ENCODE measurements around the gene PDSS1. TPM values are rescaled to one million over a fixed set of nuclear protein-coding genes. Genes with fewer than 3 reads are reported as not detected.

Gene PDSS1
- total RNA-seq, 2 donors from 2014 or later, result 7.7 to 10.9 TPM

DNA sequence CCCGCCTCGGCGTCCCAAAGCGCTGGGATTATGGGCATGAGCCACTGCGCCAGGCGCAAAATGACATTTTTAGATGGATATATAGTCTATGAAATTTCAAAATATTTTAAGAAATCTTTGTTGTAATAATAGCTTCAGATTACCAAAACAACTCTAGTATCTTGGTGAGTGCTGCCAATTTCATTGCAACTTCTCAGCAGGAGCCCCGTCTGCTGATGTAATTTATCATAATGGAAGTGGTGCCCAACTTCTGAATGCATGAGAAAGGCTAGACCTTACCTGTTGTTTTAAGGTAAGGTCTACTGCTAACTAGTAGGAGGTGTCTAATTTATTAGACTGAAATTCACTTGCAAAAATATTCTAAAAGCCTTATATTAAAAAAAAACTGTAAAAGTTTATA lies 20.0 kb downstream of the PDSS1 start:
- H3K9me3 ChIP-seq (ENCODE audit: control insufficient read depth, low read length), result no peaks in the 10 kb centered on the region
- no peaks in the 10 kb centered on the region for H3K27me3 ChIP-seq (ENCODE audit: control insufficient read depth, insufficient read depth, low read length, poor library complexity, severe bottlenecking)
- peaks cover 13% of the 10 kb centered on the region for H3K4me1 Mint-ChIP-seq
- H3K9me3 Mint-ChIP-seq, result no peaks in the 10 kb centered on the region
- H3K4me1 ChIP-seq (ENCODE audit: control insufficient read depth, insufficient read depth, low read length), result no peaks in the 10 kb centered on the region
- WGBS, 2 experiments (ENCODE audit: insufficient coverage in 1 of 2, insufficient read length in 1 of 2), result 83 to 91% methylated on average over 2 to 7 of the region's 7 CpGs
- no peak overlapping the region for H3K4me3 Mint-ChIP-seq
- TF ChIP-seq, protein P1, sequence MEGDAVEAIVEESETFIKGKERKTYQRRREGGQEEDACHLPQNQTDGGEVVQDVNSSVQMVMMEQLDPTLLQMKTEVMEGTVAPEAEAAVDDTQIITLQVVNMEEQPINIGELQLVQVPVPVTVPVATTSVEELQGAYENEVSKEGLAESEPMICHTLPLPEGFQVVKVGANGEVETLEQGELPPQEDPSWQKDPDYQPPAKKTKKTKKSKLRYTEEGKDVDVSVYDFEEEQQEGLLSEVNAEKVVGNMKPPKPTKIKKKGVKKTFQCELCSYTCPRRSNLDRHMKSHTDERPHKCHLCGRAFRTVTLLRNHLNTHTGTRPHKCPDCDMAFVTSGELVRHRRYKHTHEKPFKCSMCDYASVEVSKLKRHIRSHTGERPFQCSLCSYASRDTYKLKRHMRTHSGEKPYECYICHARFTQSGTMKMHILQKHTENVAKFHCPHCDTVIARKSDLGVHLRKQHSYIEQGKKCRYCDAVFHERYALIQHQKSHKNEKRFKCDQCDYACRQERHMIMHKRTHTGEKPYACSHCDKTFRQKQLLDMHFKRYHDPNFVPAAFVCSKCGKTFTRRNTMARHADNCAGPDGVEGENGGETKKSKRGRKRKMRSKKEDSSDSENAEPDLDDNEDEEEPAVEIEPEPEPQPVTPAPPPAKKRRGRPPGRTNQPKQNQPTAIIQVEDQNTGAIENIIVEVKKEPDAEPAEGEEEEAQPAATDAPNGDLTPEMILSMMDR (conservative IDR thresholded peaks at IDR 0.05), result no peak
- H3K9ac ChIP-seq (ENCODE audit: extremely low read depth, low read length, poor library complexity, severe bottlenecking), result no peak overlapping the region
- H3K27ac Mint-ChIP-seq, result no peak overlapping the region
- H3K36me3 ChIP-seq (ENCODE audit: control insufficient read depth, insufficient read depth, low read length), result peaks cover 45% of the 10 kb centered on the region
- no peaks in the 10 kb centered on the region for H3K27me3 Mint-ChIP-seq (ENCODE audit: insufficient read depth)
- no peak overlapping the region for H3K27ac ChIP-seq (ENCODE audit: low read depth, low read length)
- peaks cover 45% of the 10 kb centered on the region for H3K36me3 Mint-ChIP-seq (ENCODE audit: low read depth)
- no peak overlapping the region for H3K4me3 ChIP-seq (ENCODE audit: low read length)
- no peak for DNase-seq

DNA sequence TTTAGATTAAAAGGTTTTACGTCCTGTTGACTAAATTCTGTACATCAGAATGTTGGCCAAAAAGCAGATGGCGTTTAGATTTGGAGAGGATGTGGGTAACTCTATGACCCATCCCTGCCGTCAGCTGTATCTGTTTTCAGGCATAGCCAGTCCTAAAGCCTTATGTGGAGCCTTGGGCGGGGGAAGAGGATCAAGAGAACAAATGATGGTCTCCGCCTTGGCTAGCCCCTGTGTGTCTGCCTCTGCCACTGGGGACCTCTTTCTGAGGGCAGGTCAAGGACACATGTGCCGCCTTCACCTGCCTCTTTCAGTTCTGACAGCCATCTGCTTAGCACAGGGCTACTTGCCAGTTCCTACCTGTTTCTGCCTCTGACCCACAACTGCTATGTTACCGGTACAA lies 24.1 kb downstream of the PDSS1 start:
- TF ChIP-seq, protein P1 (conservative IDR thresholded peaks at IDR 0.05), result no peak
- no peaks in the 10 kb centered on the region for H3K4me1 Mint-ChIP-seq

DNA sequence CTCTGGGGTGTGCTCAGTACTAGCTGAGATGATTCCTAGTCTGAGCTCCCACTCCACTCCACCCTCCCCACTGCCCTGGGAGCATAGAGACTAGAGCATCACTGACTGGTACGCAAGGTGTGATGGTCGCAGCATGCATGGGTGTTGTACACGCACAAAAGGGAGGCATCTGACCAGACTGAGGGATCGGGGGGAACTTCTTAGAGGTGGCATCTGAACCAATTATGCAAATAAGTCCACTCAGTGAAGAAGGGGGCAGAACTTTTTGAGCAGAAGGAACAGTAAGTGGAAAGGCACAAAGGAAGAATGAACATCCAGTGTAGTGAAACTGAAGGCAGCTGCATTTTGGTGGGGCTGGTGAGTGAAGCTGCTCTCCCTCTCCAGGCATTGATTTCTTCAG lies 25.5 kb downstream of the PDSS1 start:
- Histone ChIP-seq H3K9ac (ENCODE audit: extremely low read depth, low read length, poor library complexity, severe bottlenecking) (no peak overlapping the region), H3K9me3 (ENCODE audit: control insufficient read depth, low read length) (no peaks in the 10 kb centered on the region), H3K4me1 (ENCODE audit: control insufficient read depth, insufficient read depth, low read length) (no peaks in the 10 kb centered on the region), H3K36me3 (ENCODE audit: control insufficient read depth, insufficient read depth, low read length) (peaks cover 53% of the 10 kb centered on the region), H3K27me3 (ENCODE audit: control insufficient read depth, insufficient read depth, low read length, poor library complexity, severe bottlenecking) (no peaks in the 10 kb centered on the region), H3K4me3 (ENCODE audit: low read length) (no peak overlapping the region), H3K27ac (ENCODE audit: low read depth, low read length) (no peak overlapping the region)
- WGBS, 2 experiments (ENCODE audit: insufficient coverage in 1 of 2, insufficient read length in 1 of 2), result 87 to 88% methylated on average over 4 of the region's 4 CpGs
- no peaks in the 10 kb centered on the region for H3K27me3 Mint-ChIP-seq (ENCODE audit: insufficient read depth)
- H3K27ac Mint-ChIP-seq, result no peak overlapping the region
- H3K4me1 Mint-ChIP-seq, result no peaks in the 10 kb centered on the region
- H3K36me3 Mint-ChIP-seq (ENCODE audit: low read depth), result peaks cover 41% of the 10 kb centered on the region
- no peak overlapping the region for H3K4me3 Mint-ChIP-seq
- TF ChIP-seq, protein P1 (conservative IDR thresholded peaks at IDR 0.05), result no peak
- no peak for DNase-seq
- no peaks in the 10 kb centered on the region for H3K9me3 Mint-ChIP-seq

More for the DNA sequence above, 24.1 kb downstream of the PDSS1 start:
- no peak for DNase-seq
- H3K4me3 ChIP-seq (ENCODE audit: low read length), result no peak overlapping the region
- H3K4me1 ChIP-seq (ENCODE audit: control insufficient read depth, insufficient read depth, low read length), result no peaks in the 10 kb centered on the region
- no peak overlapping the region for H3K4me3 Mint-ChIP-seq
- H3K9me3 ChIP-seq (ENCODE audit: control insufficient read depth, low read length), result no peaks in the 10 kb centered on the region
- no peak overlapping the region for H3K9ac ChIP-seq (ENCODE audit: extremely low read depth, low read length, poor library complexity, severe bottlenecking)
- H3K27ac Mint-ChIP-seq, result no peak overlapping the region
- no peak overlapping the region for H3K27ac ChIP-seq (ENCODE audit: low read depth, low read length)
- H3K27me3 Mint-ChIP-seq (ENCODE audit: insufficient read depth), result no peaks in the 10 kb centered on the region
- H3K36me3 ChIP-seq (ENCODE audit: control insufficient read depth, insufficient read depth, low read length), result peaks cover 56% of the 10 kb centered on the region
- no peaks in the 10 kb centered on the region for H3K9me3 Mint-ChIP-seq
- 92 to 100% methylated on average over 2 to 7 of the region's 7 CpGs for WGBS, 2 experiments (ENCODE audit: insufficient coverage in 1 of 2, insufficient read length in 1 of 2)
- peaks cover 36% of the 10 kb centered on the region for H3K36me3 Mint-ChIP-seq (ENCODE audit: low read depth)
- no peaks in the 10 kb centered on the region for H3K27me3 ChIP-seq (ENCODE audit: control insufficient read depth, insufficient read depth, low read length, poor library complexity, severe bottlenecking)

Measured in endodermal cell (in vitro differentiated cells).